ENCODE results near the gene CDK4. TPM values are rescaled to one million over a fixed set of nuclear protein-coding genes. Genes with fewer than 3 reads are reported as not detected.

Gene CDK4
- total RNA-seq: 10 to 100 TPM; 38.5 to 77.4 (median 54.6) TPM

GRCh38 chr12:57751788-57752667, at the start of gene CDK4:
Gene CDK4, minus strand, starts transcription at chr12:57752310. Its CDS starts 593 bp downstream, at chr12:57751717.
- peak in 1 of 3 donors; percentile 50 for TF ChIP-seq CTCF (IDR thresholded peaks at IDR 0.05)
- no peak for TF ChIP-seq POLR2A (IDR thresholded peaks at IDR 0.05)
- WGBS, 2 donors: 1 to 2% methylated on average over 20 to 40 of the region's 58 CpGs

GRCh38 chr12:57800965-57801364, 48.9 kb upstream of the CDK4 start:
- intact Hi-C loops (cut with DNase I; ENCODE audit: low total_unique reads): loop anchor here (10.0 kb wide), 1 partner anchor 104 kb away; no protein-coding TSS in a partner anchor
- no peak for DNase-seq (ENCODE audit: low spot score in 2 of 2)
- 85 to 98% methylated on average over 3 of the region's 3 CpGs for WGBS, 2 donors
- H3K4me3 ChIP-seq (ENCODE audit: low read depth, poor library complexity, severe bottlenecking): no peak overlapping the region
- TF ChIP-seq POLR2A (IDR thresholded peaks at IDR 0.05): no peak
- TF ChIP-seq CTCF (IDR thresholded peaks at IDR 0.05): no peak

More at GRCh38 chr12:57751788-57752667, at the start of gene CDK4:
- H3K4me3 ChIP-seq (ENCODE audit: low read depth, poor library complexity, severe bottlenecking): peak within 1 kb of the TSS; percentile 54
- peak; percentile 100 for DNase-seq (ENCODE audit: low spot score in 2 of 2)
- intact Hi-C loops (cut with DNase I; ENCODE audit: low total_unique reads): no loop called here

GRCh38 chr12:57797933-57798332, 45.8 kb upstream of the CDK4 start:
- DNase-seq (ENCODE audit: low spot score in 2 of 2): no peak
- 66 to 67% methylated on average over 1 of the region's 1 CpG for WGBS, 2 donors
- H3K4me3 ChIP-seq (ENCODE audit: low read depth, poor library complexity, severe bottlenecking): no peak overlapping the region
- TF ChIP-seq POLR2A (IDR thresholded peaks at IDR 0.05): no peak
- TF ChIP-seq CTCF (IDR thresholded peaks at IDR 0.05): no peak
- intact Hi-C loops (cut with DNase I; ENCODE audit: low total_unique reads): no loop called here

- WGBS, 2 donors: 89 to 93% methylated on average over 1 of the region's 1 CpG
- DNase-seq (ENCODE audit: low spot score in 2 of 2): no peak
- TF ChIP-seq POLR2A (IDR thresholded peaks at IDR 0.05) (no peak), CTCF (IDR thresholded peaks at IDR 0.05) (no peak)
- intact Hi-C loops (cut with DNase I; ENCODE audit: low total_unique reads): no loop called here
- H3K4me3 ChIP-seq (ENCODE audit: low read depth, poor library complexity, severe bottlenecking): no peak overlapping the region
Observed at GRCh38 chr12:57796996-57797395, 44.9 kb upstream of the CDK4 start.

GRCh38 chr12:57795354-57795753, 43.2 kb upstream of the CDK4 start:
- intact Hi-C loops (cut with DNase I; ENCODE audit: low total_unique reads): no loop called here
- TF ChIP-seq POLR2A (IDR thresholded peaks at IDR 0.05) (no peak), CTCF (IDR thresholded peaks at IDR 0.05) (no peak)
- DNase-seq (ENCODE audit: low spot score in 2 of 2): no peak
- 82 to 86% methylated on average over 6 of the region's 6 CpGs for WGBS, 2 donors
- no peak overlapping the region for H3K4me3 ChIP-seq (ENCODE audit: low read depth, poor library complexity, severe bottlenecking)

All from lower leg skin (tissue), 4 donors.